ENCODE measurements around the gene TNIK.

DNA sequence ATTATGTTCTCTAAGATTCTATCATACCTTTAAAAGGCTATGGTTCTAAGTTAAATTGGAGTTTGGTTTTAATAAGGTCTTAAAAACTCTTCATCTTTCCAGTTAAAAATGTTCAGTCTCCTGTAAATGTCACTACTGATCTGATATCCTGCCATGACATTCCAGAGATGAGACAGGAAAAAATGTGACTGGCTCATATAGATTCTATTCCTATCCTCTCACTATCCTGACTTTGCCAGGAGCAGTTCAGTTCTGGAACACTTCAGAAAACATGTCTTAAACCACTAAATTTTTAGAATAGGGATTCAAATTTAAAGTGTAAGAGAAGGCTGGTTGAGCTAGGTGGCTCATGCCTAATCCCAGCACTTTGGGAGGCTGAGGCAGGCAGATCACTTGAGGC, 170.9 kb downstream of the TNIK start:
- TF ChIP-seq, protein P1, sequence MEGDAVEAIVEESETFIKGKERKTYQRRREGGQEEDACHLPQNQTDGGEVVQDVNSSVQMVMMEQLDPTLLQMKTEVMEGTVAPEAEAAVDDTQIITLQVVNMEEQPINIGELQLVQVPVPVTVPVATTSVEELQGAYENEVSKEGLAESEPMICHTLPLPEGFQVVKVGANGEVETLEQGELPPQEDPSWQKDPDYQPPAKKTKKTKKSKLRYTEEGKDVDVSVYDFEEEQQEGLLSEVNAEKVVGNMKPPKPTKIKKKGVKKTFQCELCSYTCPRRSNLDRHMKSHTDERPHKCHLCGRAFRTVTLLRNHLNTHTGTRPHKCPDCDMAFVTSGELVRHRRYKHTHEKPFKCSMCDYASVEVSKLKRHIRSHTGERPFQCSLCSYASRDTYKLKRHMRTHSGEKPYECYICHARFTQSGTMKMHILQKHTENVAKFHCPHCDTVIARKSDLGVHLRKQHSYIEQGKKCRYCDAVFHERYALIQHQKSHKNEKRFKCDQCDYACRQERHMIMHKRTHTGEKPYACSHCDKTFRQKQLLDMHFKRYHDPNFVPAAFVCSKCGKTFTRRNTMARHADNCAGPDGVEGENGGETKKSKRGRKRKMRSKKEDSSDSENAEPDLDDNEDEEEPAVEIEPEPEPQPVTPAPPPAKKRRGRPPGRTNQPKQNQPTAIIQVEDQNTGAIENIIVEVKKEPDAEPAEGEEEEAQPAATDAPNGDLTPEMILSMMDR (IDR thresholded peaks at IDR 0.05): no peak
- TF ChIP-seq POLR2A (IDR thresholded peaks at IDR 0.05): no peak

Measured in uterus (tissue), 2 donors.